Thymus (tissue), 11 donors: Measurements from ENCODE around the gene CX3CR1. TPM values are rescaled to one million over a fixed set of nuclear protein-coding genes. Genes with fewer than 3 reads are reported as not detected.

Experiments used
- DNase-seq, 9 donors: peaks; one replicate each; pipeline ENCODE4 v3.0.0-alpha.2; 2013; ENCODE audit warnings: low spot score in 9 of 9, low read depth in 6 of 9, missing footprints in 1 of 9
- H3K27ac ChIP-seq, 2 donors: one replicate each; pipeline ENCODE4 v1.5.1; 2013; ENCODE audit warnings: control low read depth in 1 of 2, low read depth in 1 of 2, low read length in 1 of 2, mild to moderate bottlenecking in 1 of 2, moderate library complexity in 1 of 2
- H3K27me3 ChIP-seq, 2 donors: one replicate each; pipeline ENCODE4 v1.5.1; 2013; ENCODE audit warnings: low read length in 1 of 2; ENCODE audit not compliant: control insufficient read depth in 2 of 2, insufficient read depth in 1 of 2
- H3K36me3 ChIP-seq, 2 donors: one replicate each; pipeline ENCODE4 v1.5.1; 2013; ENCODE audit warnings: low read length in 1 of 2, mild to moderate bottlenecking in 1 of 2, moderate library complexity in 1 of 2; ENCODE audit not compliant: control insufficient read depth in 2 of 2, insufficient read depth in 2 of 2
- H3K4me1 ChIP-seq, 2 donors: one replicate each; pipeline ENCODE4 v1.5.1; 2013; ENCODE audit warnings: low read length in 2 of 2; ENCODE audit not compliant: control insufficient read depth in 2 of 2, insufficient read depth in 2 of 2
- H3K4me3 ChIP-seq, 2 donors: one replicate each; pipeline ENCODE4 v1.5.1; 2013; ENCODE audit warnings: low read length in 2 of 2, control low read depth in 1 of 2, mild to moderate bottlenecking in 1 of 2
- H3K9me3 ChIP-seq, 2 donors: one replicate each; pipeline ENCODE4 v1.5.1; 2013; ENCODE audit warnings: low read length in 1 of 2, mild to moderate bottlenecking in 1 of 2; ENCODE audit not compliant: control insufficient read depth in 2 of 2, insufficient read depth in 1 of 2
- WGBS: extraction: QIAGEN DNeasy Blood & Tissue Kit; methylation state at CpG from one replicate; pipeline ENCODE4 v1.1.7; 2013; 5-methylcytosine and 5-hydroxymethylcytosine counted together
- polyA plus RNA-seq: library from polyadenylated mRNA; stranded (reverse); fragments of 200-250 nt; gene quantifications from one replicate; pipeline ENCODE4 v1.2.3, GENCODE V29; 2013
- total RNA-seq: library from RNA; stranded (reverse); fragments of 120-200 nt; gene quantifications from one replicate; pipeline ENCODE4 v1.2.4, GENCODE V29; 2013
- donor health status: healthy.

The CX3CR1 gene
- total and polyA plus RNA-seq, 2 donors: 0.55 to 2.3 TPM

DNA sequence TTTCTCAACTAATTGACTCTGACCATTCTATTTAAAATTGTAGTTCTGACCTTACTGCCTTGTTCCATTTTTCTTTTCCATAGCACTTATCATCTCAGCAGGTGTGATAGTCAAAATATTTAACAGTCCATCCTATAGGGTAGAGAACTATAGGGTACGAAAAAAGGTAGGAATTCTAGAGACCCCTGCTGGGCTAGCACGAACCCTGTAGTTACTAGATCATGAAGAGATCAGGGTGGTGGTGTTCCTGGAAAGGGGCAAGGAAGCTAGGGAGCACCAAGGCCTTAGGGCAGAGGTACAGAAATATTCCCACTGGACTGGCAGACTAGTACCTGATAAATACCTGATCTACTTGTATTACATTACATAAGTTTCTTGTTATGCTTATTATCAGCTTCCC lies 55.5 kb downstream of the CX3CR1 start:
- no peaks in the 10 kb centered on the region for H3K36me3 ChIP-seq
- no peak for DNase-seq
- H3K27ac ChIP-seq: no peak overlapping the region
- no peaks in the 10 kb centered on the region for H3K9me3 ChIP-seq
- no peak overlapping the region for H3K4me3 ChIP-seq
- H3K27me3 ChIP-seq: no peaks in the 10 kb centered on the region
- H3K4me1 ChIP-seq: peaks cover 0 to 6% of the 10 kb centered on the region in 2 donors
- WGBS: 97% methylated on average over 2 of the region's 2 CpGs

DNA sequence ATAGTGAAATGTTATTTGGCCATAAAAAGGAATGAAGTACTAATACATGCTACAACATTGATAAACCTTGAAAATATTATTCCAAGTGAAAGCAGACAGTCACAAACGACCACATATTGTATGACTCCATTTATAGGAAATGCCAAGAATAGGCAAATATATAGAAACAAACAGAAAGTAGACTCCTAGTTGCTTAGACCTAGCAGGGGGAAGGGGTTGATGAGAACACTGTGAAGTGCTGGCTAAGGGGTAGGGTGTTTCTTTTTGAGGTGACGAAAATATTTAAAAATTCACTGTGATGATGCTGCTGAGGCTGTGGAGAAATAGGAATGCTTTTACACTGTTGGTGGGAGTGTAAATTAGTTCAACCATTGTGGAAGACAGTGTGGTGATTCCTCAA lies 56.9 kb downstream of the CX3CR1 start:
- H3K4me3 ChIP-seq: no peak overlapping the region
- H3K27ac ChIP-seq: no peak overlapping the region
- no peaks in the 10 kb centered on the region for H3K9me3 ChIP-seq
- no peaks in the 10 kb centered on the region for H3K36me3 ChIP-seq
- no peaks in the 10 kb centered on the region for H3K27me3 ChIP-seq
- no peak for DNase-seq
- H3K4me1 ChIP-seq: peaks cover 0 to 6% of the 10 kb centered on the region in 2 donors
- WGBS: 98% methylated on average over 2 of the region's 2 CpGs

DNA sequence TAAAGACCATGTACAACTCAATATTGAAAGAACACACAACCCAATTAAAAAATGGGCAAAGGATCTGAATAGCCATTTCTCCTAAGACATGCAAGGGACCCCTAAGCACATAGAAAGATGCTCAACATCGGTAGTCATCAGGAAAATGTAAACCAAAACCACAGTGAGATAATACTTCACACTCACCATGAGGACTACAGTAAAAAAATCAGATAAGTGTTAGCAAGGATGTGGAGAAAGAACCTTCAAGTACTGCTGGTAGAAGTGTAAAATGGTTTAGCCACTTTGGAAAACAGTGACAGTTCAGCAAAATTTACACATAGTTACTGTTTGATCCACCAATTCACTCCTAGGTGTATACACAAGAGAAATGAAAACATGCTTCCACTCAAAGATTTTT lies 57.4 kb downstream of the CX3CR1 start:
- H3K4me3 ChIP-seq: no peak overlapping the region
- H3K9me3 ChIP-seq: no peaks in the 10 kb centered on the region
- DNase-seq: no peak
- H3K36me3 ChIP-seq: no peaks in the 10 kb centered on the region
- H3K27ac ChIP-seq: no peak overlapping the region
- H3K27me3 ChIP-seq: no peaks in the 10 kb centered on the region
- 59% methylated on average over 1 of the region's 1 CpG for WGBS
- H3K4me1 ChIP-seq: peaks cover 0 to 6% of the 10 kb centered on the region in 2 donors

DNA sequence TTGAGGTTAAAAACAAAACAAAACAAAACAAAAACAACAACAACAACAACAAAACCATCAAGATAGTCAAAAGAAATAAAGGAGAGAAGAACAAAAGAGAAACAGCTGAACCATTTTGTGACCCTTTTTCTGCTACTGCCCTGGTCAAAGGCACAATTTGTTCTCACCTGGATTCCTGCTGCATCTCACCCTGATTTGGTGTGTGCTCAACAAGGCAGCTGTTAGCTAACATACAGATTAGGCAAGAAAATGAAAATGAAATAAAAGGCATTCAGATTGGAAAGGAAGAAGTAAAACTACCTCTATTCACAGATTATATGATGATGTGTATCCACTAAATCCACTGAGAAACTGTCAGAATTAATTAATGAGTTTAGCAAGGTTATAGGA lies 58.7 kb downstream of the CX3CR1 start:
- no peak overlapping the region for H3K4me3 ChIP-seq
- H3K36me3 ChIP-seq: no peaks in the 10 kb centered on the region
- H3K9me3 ChIP-seq: no peaks in the 10 kb centered on the region
- H3K27me3 ChIP-seq: no peaks in the 10 kb centered on the region
- H3K4me1 ChIP-seq: peaks cover 2 to 13% of the 10 kb centered on the region in 2 donors
- DNase-seq: no peak
- H3K27ac ChIP-seq: no peak overlapping the region

DNA sequence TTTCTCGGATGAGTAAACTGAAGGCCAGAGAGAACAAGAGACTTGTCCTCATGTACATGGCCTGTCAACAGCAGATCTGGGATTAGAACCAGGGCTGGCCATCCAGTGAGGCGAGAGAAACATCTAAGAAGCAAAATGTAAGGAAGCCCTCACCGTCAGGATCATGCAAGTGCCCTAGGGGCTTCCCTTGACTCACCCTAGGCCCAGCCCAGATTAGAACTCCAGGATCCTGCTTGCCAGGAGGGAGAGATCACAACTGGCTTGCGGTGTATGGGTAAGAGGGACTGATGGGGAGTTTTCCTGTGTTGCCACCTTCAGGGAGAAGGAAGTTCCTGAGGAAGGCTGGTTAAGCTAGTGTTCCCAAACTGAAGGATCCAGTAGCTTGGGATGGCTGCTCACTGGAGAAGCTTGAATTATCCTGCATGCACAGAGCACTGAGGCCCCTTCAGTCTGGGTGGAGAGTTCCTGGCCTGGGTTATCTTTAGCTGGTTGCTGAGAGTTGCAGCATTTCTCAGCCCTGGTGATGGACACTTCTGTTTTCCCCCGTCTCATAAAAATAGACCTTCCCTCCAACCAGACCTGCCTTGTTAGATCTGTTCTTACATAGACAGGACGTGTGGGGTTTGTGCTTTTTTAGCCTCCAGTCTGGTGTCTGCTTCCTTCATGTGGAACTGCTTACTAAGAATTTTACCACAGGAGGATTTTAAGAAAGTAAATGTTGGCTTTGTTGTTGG lies 59.3 kb downstream of the CX3CR1 start:
- Histone ChIP-seq H3K36me3 (no peaks in the 10 kb centered on the region), H3K9me3 (no peaks in the 10 kb centered on the region), H3K27ac (no peak overlapping the region), H3K4me3 (no peak overlapping the region), H3K27me3 (no peaks in the 10 kb centered on the region), H3K4me1 (peaks cover 5 to 17% of the 10 kb centered on the region in 2 donors)
- peak in 1 of 9 donors; percentile 54 for DNase-seq
- 52% methylated on average over 6 of the region's 6 CpGs for WGBS

DNA sequence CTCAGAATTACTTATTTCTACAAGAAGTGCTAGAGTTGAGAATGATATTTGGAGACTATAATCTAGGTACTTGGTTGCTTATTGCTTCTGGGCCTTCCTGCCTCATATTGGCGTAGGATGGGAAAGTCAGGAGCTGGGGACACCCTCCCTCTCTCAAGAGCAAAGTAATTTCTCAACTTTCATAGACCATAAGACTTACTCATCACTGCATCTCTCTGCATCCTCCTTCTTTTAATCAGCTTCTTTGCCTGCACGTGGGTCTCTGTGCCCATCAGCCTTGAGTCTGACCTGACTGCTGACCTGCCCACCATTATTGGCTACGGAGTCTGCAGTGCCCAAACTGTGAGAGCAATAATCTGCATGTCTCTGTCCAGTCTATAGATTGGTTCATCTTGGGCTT lies 60.1 kb downstream of the CX3CR1 start:
- DNase-seq: no peak
- H3K27ac ChIP-seq: no peak overlapping the region

DNA sequence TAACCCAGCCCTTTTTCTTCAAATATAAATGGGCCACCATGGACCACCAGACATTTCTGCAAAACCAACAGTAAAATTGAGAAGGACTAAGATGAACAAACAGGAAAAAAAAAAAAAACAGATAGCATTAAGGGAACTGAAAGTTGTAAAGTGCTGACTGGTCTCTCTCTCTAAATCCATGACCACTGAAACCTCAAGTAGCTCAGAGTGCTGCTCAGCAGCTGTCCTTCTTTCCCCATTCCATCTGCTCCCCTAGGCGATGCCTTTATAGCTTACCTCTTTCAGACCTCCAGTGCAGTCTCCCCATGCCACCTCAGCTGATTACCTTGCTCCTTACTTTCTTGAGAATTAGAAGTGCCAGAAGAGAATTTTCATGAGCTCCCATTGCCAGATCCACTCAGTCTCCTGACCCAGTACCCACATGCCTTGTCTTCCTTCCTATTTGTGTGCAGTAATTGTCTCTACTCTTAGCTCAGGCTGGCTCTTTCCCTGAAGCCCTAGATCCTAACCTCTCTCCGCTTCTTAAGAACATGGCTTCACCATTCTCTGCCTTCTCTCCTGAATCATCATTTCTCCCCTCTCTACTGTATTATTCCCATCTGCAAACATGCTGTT lies 63.6 kb downstream of the CX3CR1 start:
- H3K4me1 ChIP-seq: peaks cover 5 to 17% of the 10 kb centered on the region in 2 donors
- H3K9me3 ChIP-seq: no peaks in the 10 kb centered on the region
- 57% methylated on average over 2 of the region's 2 CpGs for WGBS
- no peak overlapping the region for H3K27ac ChIP-seq
- no peak overlapping the region for H3K4me3 ChIP-seq
- no peaks in the 10 kb centered on the region for H3K36me3 ChIP-seq
- no peak for DNase-seq
- H3K27me3 ChIP-seq: no peaks in the 10 kb centered on the region

More for the DNA sequence above, 60.1 kb downstream of the CX3CR1 start:
- Histone ChIP-seq H3K4me1 (peaks cover 5 to 17% of the 10 kb centered on the region in 2 donors), H3K27me3 (no peaks in the 10 kb centered on the region), H3K36me3 (no peaks in the 10 kb centered on the region), H3K4me3 (no peak overlapping the region), H3K9me3 (no peaks in the 10 kb centered on the region)
- WGBS: 98% methylated on average over 3 of the region's 3 CpGs

DNA sequence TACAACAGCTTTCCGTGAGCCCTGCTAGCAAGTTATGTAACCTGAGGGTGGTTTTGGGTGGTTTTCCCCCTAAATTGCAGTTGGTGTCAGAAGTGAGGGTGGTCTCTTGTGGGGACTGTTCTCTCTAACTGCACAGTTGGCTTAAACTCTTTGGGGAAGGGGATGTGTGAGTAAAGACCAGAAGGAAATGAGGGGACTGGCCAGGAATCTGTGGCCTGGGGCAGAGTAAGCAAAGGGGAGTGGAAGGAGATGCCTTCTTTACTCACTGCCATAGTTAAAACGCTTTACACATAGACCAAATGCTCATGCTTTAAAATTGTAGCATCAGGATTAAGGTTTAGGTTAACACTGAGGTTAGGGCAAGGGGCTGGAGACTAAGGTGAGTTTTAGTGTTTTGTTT lies 66.2 kb downstream of the CX3CR1 start:
- WGBS: 93% methylated on average over 2 of the region's 2 CpGs
- H3K36me3 ChIP-seq: no peaks in the 10 kb centered on the region
- H3K9me3 ChIP-seq: no peaks in the 10 kb centered on the region
- H3K4me3 ChIP-seq: no peak overlapping the region
- H3K27ac ChIP-seq: no peak overlapping the region
- peaks cover 12 to 26% of the 10 kb centered on the region in 2 donors for H3K4me1 ChIP-seq
- no peaks in the 10 kb centered on the region for H3K27me3 ChIP-seq
- no peak for DNase-seq
